ENCODE measurements around the gene MCM3. TPM values are rescaled to one million over a fixed set of nuclear protein-coding genes. Genes with fewer than 3 reads are reported as not detected.

MCM3 gene
- total RNA-seq, 8 experiments from 2014 or later, result 12.7 to 92.8 (median 19.4) TPM

- WGBS, 10 experiments, result 31 to 100% (median 95%) methylated on average over 1 to 8 of the region's 9 CpGs
- H3K4me1 ChIP-seq (replicated peaks in 1 of 2), result no peaks in the 10 kb centered on the region
- in situ Hi-C loops (cut with MboI; ENCODE audit: low pct_unique_long_range_greater_than_20kb in 2 of 9, low sequenced_read_pairs in 9 of 9, unreplicated experiment in 9 of 9), result loop anchor here in 1 of 9 experiments (25.0 kb wide), 1 partner anchor 100 kb away; no protein-coding TSS in a partner anchor
- ATAC-seq (replicated peaks in 6 of 8), result no peak
- H3K4me3 ChIP-seq, result no peak overlapping the region
- no peak overlapping the region for H3K27ac ChIP-seq
Observed at GRCh38 chr6:52262620-52263344, 21.8 kb downstream of the MCM3 start.

DNA sequence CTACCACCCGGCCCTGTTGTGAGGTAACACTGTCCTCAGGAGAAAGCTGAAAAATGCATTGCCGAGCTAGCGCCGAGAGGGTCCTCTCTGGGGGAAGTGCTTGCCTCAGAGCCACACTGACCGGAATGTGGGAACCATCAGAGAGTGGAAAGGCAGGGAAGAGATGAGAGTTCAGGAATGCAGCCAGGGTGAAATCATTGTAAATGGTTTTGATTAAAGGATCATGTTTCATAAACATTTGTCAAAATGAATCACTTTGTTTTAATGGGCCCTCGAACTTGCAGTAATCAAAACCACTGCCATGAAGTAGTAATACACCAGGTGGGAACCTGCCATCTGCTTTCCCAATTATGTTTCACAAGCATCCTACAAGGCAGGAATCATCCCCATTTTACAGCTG lies 23.3 kb downstream of the MCM3 start:
- 5 to 100% (median 88%) methylated on average over 2 to 6 of the region's 6 CpGs; no CpG with 5 or more reads in 1 of the 10 experiments for WGBS, 10 experiments
- Histone ChIP-seq H3K4me1 (replicated peaks in 1 of 2) (no peaks in the 10 kb centered on the region), H3K4me3 (no peak overlapping the region), H3K27ac (no peak overlapping the region)
- in situ Hi-C loops (cut with MboI; ENCODE audit: low pct_unique_long_range_greater_than_20kb in 2 of 9, low sequenced_read_pairs in 9 of 9, unreplicated experiment in 9 of 9), result loop anchor here in 1 of 9 experiments (25.0 kb wide), 1 partner anchor 99 kb away; no protein-coding TSS in a partner anchor
- ATAC-seq (replicated peaks in 6 of 8), result peak in 1 of 8 experiments; percentile 51

GRCh38 chr6:52260634-52261033 lies 23.9 kb downstream of the MCM3 start:
- Histone ChIP-seq H3K4me1 (replicated peaks in 1 of 2) (no peaks in the 10 kb centered on the region), H3K4me3 (no peak overlapping the region), H3K27ac (no peak overlapping the region)
- ATAC-seq (replicated peaks in 6 of 8), result no peak
- WGBS, 10 experiments, result 100% methylated on average over 1 to 3 of the region's 3 CpGs; no CpG with 5 or more reads in 5 of the 10 experiments
- in situ Hi-C loops (cut with MboI; ENCODE audit: low pct_unique_long_range_greater_than_20kb in 2 of 9, low sequenced_read_pairs in 9 of 9, unreplicated experiment in 9 of 9), result loop anchor here in 1 of 9 experiments (25.0 kb wide), 1 partner anchor 98 kb away; no protein-coding TSS in a partner anchor

GRCh38 chr6:52255434-52255833 lies 29.1 kb downstream of the MCM3 start:
- Histone ChIP-seq H3K4me3 (no peak overlapping the region), H3K4me1 (replicated peaks in 1 of 2) (no peaks in the 10 kb centered on the region), H3K27ac (no peak overlapping the region)
- ATAC-seq (replicated peaks in 6 of 8), result no peak
- in situ Hi-C loops (cut with MboI; ENCODE audit: low pct_unique_long_range_greater_than_20kb in 2 of 9, low sequenced_read_pairs in 9 of 9, unreplicated experiment in 9 of 9), result loop anchor here in 1 of 9 experiments (25.0 kb wide), 1 partner anchor 93 kb away; no protein-coding TSS in a partner anchor
- WGBS, 10 experiments, result 70 to 100% (median 100%) methylated on average over 1 to 2 of the region's 2 CpGs; no CpG with 5 or more reads in 5 of the 10 experiments

DNA sequence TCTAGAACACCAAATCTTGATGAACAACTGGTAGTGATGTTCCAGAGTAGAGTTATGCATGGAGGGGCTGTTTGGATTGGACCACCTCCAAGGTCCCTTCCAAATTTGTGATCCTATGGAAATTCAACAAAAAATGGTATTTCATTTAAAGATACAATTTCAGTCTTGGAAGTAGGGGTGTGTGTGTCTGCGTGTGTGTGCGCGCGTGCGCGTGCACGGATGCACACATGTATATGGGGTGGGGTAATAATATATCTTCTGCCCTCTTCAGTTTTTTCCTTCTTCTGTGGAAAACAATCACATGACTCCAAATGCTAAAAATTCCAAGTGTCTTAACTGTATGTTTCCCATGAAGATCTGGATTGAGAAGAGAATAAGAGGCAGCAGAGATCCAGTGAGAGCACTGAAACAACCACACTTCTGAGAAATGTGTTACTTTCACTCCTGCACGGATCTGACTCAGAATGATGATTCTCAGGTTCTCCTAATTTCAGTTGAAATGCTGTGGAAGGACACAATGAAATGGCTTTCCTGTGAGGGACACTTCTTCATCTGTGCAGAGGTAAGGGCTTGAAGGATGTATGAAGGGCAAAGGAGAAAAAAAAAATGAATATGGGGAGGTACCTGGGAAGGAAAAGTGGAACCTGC lies 29.7 kb downstream of the MCM3 start:
- no peak overlapping the region for H3K27ac ChIP-seq
- no peak for ATAC-seq (replicated peaks in 6 of 8)
- H3K4me1 ChIP-seq (replicated peaks in 1 of 2), result no peaks in the 10 kb centered on the region
- in situ Hi-C loops (cut with MboI; ENCODE audit: low pct_unique_long_range_greater_than_20kb in 2 of 9, low sequenced_read_pairs in 9 of 9, unreplicated experiment in 9 of 9), result loop anchor here in 1 of 9 experiments (25.0 kb wide), 1 partner anchor 93 kb away; no protein-coding TSS in a partner anchor
- no peak overlapping the region for H3K4me3 ChIP-seq
- 65 to 100% (median 96%) methylated on average over 1 to 8 of the region's 8 CpGs; no CpG with 5 or more reads in 2 of the 10 experiments for WGBS, 10 experiments

DNA sequence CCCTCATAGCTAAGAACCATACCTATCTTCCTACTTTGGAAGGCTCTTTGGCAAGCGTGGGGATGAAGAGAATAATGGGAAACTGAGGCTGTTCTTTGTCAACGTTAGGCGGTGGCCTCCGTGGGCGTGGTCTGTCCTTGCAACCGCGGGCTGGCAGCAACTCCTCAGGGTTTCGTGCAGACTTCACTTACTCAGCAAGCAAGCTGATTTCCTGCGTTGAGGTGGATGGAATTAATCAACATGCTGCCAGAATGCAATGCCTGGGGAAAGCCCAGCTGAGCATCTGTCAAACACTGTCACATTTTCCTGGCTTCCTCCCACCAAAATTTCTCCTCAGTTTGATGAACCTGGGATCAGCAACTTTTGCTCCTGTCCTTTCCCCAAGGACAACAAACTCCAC lies 31.0 kb downstream of the MCM3 start:
- Histone ChIP-seq H3K4me3 (no peak overlapping the region), H3K4me1 (replicated peaks in 1 of 2) (no peaks in the 10 kb centered on the region), H3K27ac (no peak overlapping the region)
- 0 to 73% (median 17%) methylated on average over 1 to 9 of the region's 9 CpGs; no CpG with 5 or more reads in 2 of the 10 experiments for WGBS, 10 experiments
- ATAC-seq (replicated peaks in 6 of 8), result peak in 2 of 8 experiments; percentile 56 to 60
- in situ Hi-C loops (cut with MboI; ENCODE audit: low pct_unique_long_range_greater_than_20kb in 2 of 9, low sequenced_read_pairs in 9 of 9, unreplicated experiment in 9 of 9), result loop anchor here in 1 of 9 experiments (25.0 kb wide), 1 partner anchor 91 kb away; no protein-coding TSS in a partner anchor

DNA sequence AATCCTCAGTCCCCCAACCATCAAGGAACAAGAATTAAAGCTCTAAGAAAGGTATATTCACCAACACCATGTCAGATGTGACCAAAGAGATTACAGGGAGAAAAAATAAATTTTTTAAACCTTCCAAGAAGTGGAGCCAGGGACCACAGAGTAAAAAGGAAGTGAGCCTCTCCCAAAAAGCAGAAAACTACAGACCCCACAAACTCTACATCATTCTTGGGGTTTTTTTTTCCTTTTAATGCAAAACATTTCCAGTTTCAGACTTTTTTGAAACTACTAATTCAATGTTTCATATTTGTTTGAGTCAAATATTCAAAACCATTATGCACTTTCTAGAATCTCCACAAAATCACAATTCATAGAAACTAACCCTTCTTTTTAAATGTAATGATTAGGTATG lies 33.4 kb downstream of the MCM3 start:
- H3K4me3 ChIP-seq, result no peak overlapping the region
- in situ Hi-C loops (cut with MboI; ENCODE audit: low pct_unique_long_range_greater_than_20kb in 2 of 9, low sequenced_read_pairs in 9 of 9, unreplicated experiment in 9 of 9), result loop anchor here in 1 of 9 experiments (25.0 kb wide), 1 partner anchor 89 kb away; no protein-coding TSS in a partner anchor
- H3K27ac ChIP-seq, result no peak overlapping the region
- H3K4me1 ChIP-seq (replicated peaks in 1 of 2), result no peaks in the 10 kb centered on the region
- ATAC-seq (replicated peaks in 6 of 8), result no peak

GRCh38 chr6:52249078-52249477 lies 35.5 kb downstream of the MCM3 start:
- Histone ChIP-seq H3K4me1 (replicated peaks in 1 of 2) (no peaks in the 10 kb centered on the region), H3K27ac (no peak overlapping the region), H3K4me3 (no peak overlapping the region)
- in situ Hi-C loops (cut with MboI; ENCODE audit: low pct_unique_long_range_greater_than_20kb in 2 of 9, low sequenced_read_pairs in 9 of 9, unreplicated experiment in 9 of 9), result loop anchor here in 1 of 9 experiments (25.0 kb wide), 1 partner anchor 387 kb away; no protein-coding TSS in a partner anchor
- 21 to 100% (median 77%) methylated on average over 1 to 2 of the region's 2 CpGs; no CpG with 5 or more reads in 2 of the 10 experiments for WGBS, 10 experiments
- ATAC-seq (replicated peaks in 6 of 8), result no peak

GRCh38 chr6:52245425-52245824 lies 39.1 kb downstream of the MCM3 start:
- in situ Hi-C loops (cut with MboI; ENCODE audit: low pct_unique_long_range_greater_than_20kb in 2 of 9, low sequenced_read_pairs in 9 of 9, unreplicated experiment in 9 of 9), result loop anchor here in 1 of 9 experiments (25.0 kb wide), 1 partner anchor 383 kb away; no protein-coding TSS in a partner anchor
- no peak overlapping the region for H3K4me3 ChIP-seq
- 17 to 100% (median 52%) methylated on average over 1 of the region's 1 CpG; no CpG with 5 or more reads in 4 of the 10 experiments for WGBS, 10 experiments
- H3K27ac ChIP-seq, result no peak overlapping the region
- H3K4me1 ChIP-seq (replicated peaks in 1 of 2), result no peaks in the 10 kb centered on the region
- no peak for ATAC-seq (replicated peaks in 6 of 8)

DNA sequence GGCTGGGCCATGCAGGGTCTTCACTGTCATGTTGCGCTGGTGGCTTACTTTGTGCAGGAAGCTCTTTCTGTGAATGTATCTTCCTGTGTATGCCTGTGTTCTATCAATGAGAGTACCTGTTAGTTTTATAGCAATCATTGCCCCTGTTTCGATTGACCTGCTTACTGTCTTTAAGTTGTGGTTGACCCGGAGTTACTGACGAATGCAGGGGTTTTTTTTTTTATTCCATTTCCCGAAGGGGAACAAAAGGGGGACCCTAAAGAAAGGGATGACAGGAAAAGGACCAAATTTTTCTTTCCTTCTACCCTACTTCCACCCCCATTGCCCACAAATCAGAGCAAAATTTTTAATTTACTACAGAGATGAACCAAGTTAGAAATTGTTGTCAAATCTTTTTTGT lies 40.1 kb downstream of the MCM3 start, which contains the start of gene IL17F:
Gene IL17F, minus strand, starts transcription at position 101 of the 400 bp plus-strand sequence. Its CDS starts 71 bp downstream, at position 30.
- H3K4me1 ChIP-seq (replicated peaks in 1 of 2), result no peaks in the 10 kb centered on the region
- no peak within 1 kb of the TSS for H3K27ac ChIP-seq
- H3K4me3 ChIP-seq, result no peak within 1 kb of the TSS
- in situ Hi-C loops (cut with MboI; ENCODE audit: low pct_unique_long_range_greater_than_20kb in 2 of 9, low sequenced_read_pairs in 9 of 9, unreplicated experiment in 9 of 9), result loop anchor here in 1 of 9 experiments (25.0 kb wide), 1 partner anchor 382 kb away; no protein-coding TSS in a partner anchor
- ATAC-seq (replicated peaks in 6 of 8), result no peak
- 14 to 100% (median 63%) methylated on average over 1 to 5 of the region's 5 CpGs; no CpG with 5 or more reads in 2 of the 10 experiments for WGBS, 10 experiments

DNA sequence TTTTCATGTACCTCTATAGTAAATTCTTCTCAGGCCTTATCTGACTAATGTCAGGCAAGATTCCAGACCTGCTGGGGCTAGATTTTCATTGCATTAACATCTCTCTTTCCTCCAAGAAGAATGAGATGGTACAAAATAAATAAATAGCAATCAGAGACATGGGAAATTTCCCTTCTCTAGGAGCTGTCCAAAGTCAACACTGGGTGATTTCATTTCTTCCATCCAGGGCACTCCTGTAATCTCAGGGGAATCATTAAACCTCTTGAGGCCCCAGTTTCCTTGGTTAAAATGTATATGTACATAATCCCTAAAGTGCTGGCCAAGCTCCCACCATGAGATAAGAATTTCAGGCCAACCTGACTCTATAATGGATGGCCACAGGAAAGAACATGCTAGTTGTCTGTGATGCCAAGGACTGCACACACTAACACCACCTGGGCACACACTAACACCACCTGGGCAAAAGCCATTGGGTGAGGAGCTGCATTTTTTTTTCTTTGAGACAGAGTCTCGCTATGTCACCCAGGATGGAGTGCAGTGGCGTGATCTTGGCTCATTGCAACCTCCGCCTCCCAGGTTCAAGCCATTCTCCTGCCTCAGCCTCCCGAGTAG lies 41.2 kb downstream of the MCM3 start:
- in situ Hi-C loops (cut with MboI; ENCODE audit: low pct_unique_long_range_greater_than_20kb in 2 of 9, low sequenced_read_pairs in 9 of 9, unreplicated experiment in 9 of 9), result loop anchor here in 1 of 9 experiments (25.0 kb wide), 1 partner anchor 381 kb away; no protein-coding TSS in a partner anchor
- ATAC-seq (replicated peaks in 6 of 8), result peak in 1 of 8 experiments; percentile 17
- Histone ChIP-seq H3K27ac (no peak overlapping the region), H3K4me1 (replicated peaks in 1 of 2) (no peaks in the 10 kb centered on the region), H3K4me3 (no peak overlapping the region)
- 28 to 100% (median 80%) methylated on average over 1 to 4 of the region's 4 CpGs; no CpG with 5 or more reads in 3 of the 10 experiments for WGBS, 10 experiments

GRCh38 chr6:52241819-52242218 lies 42.7 kb downstream of the MCM3 start:
- no peak overlapping the region for H3K4me3 ChIP-seq
- in situ Hi-C loops (cut with MboI; ENCODE audit: low pct_unique_long_range_greater_than_20kb in 2 of 9, low sequenced_read_pairs in 9 of 9, unreplicated experiment in 9 of 9), result loop anchor here in 1 of 9 experiments (25.0 kb wide), 1 partner anchor 380 kb away; no protein-coding TSS in a partner anchor
- ATAC-seq (replicated peaks in 6 of 8), result no peak
- H3K4me1 ChIP-seq (replicated peaks in 1 of 2), result no peaks in the 10 kb centered on the region
- 0 to 86% (median 33%) methylated on average over 1 to 2 of the region's 2 CpGs; no CpG with 5 or more reads in 2 of the 10 experiments for WGBS, 10 experiments
- no peak overlapping the region for H3K27ac ChIP-seq

Measured in motor neuron (in vitro differentiated cells).